KMS-11 (cell line): ENCODE data around the gene RELN.

ENCODE experiments used
- H2AFZ ChIP-seq: fragments of 200-600 bp; sonication (generic); 2 replicates; pipeline ENCODE4 v1.6.1; 2016; ENCODE audit warnings: antibody characterized with exemption, mixed run types, low read depth
- H3K27ac ChIP-seq: fragments of 200-600 bp; sonication (generic); 2 replicates; pipeline ENCODE4 v1.6.1; 2016; ENCODE audit warnings: mild to moderate bottlenecking, mixed run types
- H3K27me3 ChIP-seq: fragments of 200-600 bp; sonication (generic); 2 replicates; pipeline ENCODE4 v1.6.1; 2017; ENCODE audit warnings: mild to moderate bottlenecking, low read depth, mixed run types, moderate library complexity; ENCODE audit not compliant: insufficient read depth
- H3K36me3 ChIP-seq: fragments of 200-600 bp; sonication (generic); 2 replicates; pipeline ENCODE4 v1.6.1; 2017; ENCODE audit warnings: mild to moderate bottlenecking, mixed run types; ENCODE audit not compliant: insufficient read depth
- H3K4me1 ChIP-seq: fragments of 200-600 bp; sonication (generic); 2 replicates; pipeline ENCODE4 v1.6.1; 2016; ENCODE audit warnings: mild to moderate bottlenecking, low read depth, mixed run types; ENCODE audit not compliant: poor library complexity, severe bottlenecking
- H3K4me2 ChIP-seq: fragments of 200-600 bp; sonication (generic); 2 replicates; pipeline ENCODE4 v1.7.0; 2016; ENCODE audit warnings: mild to moderate bottlenecking, mixed run types
- H3K4me3 ChIP-seq: fragments of 200-600 bp; sonication (generic); IDR thresholded peaks from 2 replicates; pipeline ENCODE4 v1.6.1; 2017; ENCODE audit warnings: low read depth, low read length, mixed read lengths; ENCODE audit not compliant: insufficient read depth
- H3K79me2 ChIP-seq: fragments of 200-600 bp; sonication (generic); 2 replicates; pipeline ENCODE4 v1.6.1; 2016; ENCODE audit warnings: low read depth, mixed run types; ENCODE audit not compliant: insufficient read depth
- H3K9ac ChIP-seq: fragments of 200-600 bp; sonication (generic); 2 replicates; pipeline ENCODE4 v1.6.1; 2016; ENCODE audit warnings: mild to moderate bottlenecking, mixed run types
- H4K20me1 ChIP-seq: fragments of 200-600 bp; sonication (generic); 2 replicates; pipeline ENCODE4 v1.6.1; 2016; ENCODE audit warnings: mild to moderate bottlenecking, mixed run types; ENCODE audit not compliant: insufficient read depth
- CTCF ChIP-seq: fragments of 200-600 bp; sonication (generic); conservative IDR thresholded peaks from 2 replicates; pipeline ENCODE4 v1.6.1; 2017; ENCODE audit warnings: low read depth, mild to moderate bottlenecking, antibody characterized with exemption, low read length, moderate library complexity, mixed read lengths

Gene RELN

GRCh38 chr7:103964269-103964668 lies 25.2 kb downstream of the RELN start:
- H3K4me2 ChIP-seq: 0 out of 2 replicates have a peak overlapping the region, but pooled peaks have one; percentile 1
- H3K4me1 ChIP-seq: no peaks in the 10 kb centered on the region
- H3K4me3 ChIP-seq: no peak overlapping the region
- no peaks in the 10 kb centered on the region for H3K27me3 ChIP-seq
- no peak for TF ChIP-seq CTCF
- no peaks in the 10 kb centered on the region for H4K20me1 ChIP-seq
- H3K79me2 ChIP-seq: no peaks in the 10 kb centered on the region
- no peak overlapping the region for H3K27ac ChIP-seq
- no peak overlapping the region for H3K9ac ChIP-seq
- H3K36me3 ChIP-seq: no peaks in the 10 kb centered on the region
- H2AFZ ChIP-seq: no peak overlapping the region

GRCh38 chr7:103962070-103962469 lies 27.4 kb downstream of the RELN start:
- no peak for TF ChIP-seq CTCF
- Histone ChIP-seq H3K4me1 (no peaks in the 10 kb centered on the region), H2AFZ (no peak overlapping the region), H3K4me3 (no peak overlapping the region), H3K79me2 (no peaks in the 10 kb centered on the region), H3K9ac (no peak overlapping the region), H3K27ac (no peak overlapping the region), H3K27me3 (no peaks in the 10 kb centered on the region), H3K4me2 (no peak overlapping the region), H3K36me3 (no peaks in the 10 kb centered on the region), H4K20me1 (no peaks in the 10 kb centered on the region)

- Histone ChIP-seq H3K4me1 (no peaks in the 10 kb centered on the region), H4K20me1 (no peaks in the 10 kb centered on the region), H3K36me3 (no peaks in the 10 kb centered on the region), H3K27ac (no peak overlapping the region), H2AFZ (no peak overlapping the region), H3K4me2 (no peak overlapping the region), H3K27me3 (no peaks in the 10 kb centered on the region), H3K9ac (no peak overlapping the region), H3K79me2 (no peaks in the 10 kb centered on the region), H3K4me3 (no peak overlapping the region)
- no peak for TF ChIP-seq CTCF
Measured at GRCh38 chr7:103958284-103958818, 31.1 kb downstream of the RELN start.

- H3K27ac ChIP-seq: no peak overlapping the region
- no peaks in the 10 kb centered on the region for H3K27me3 ChIP-seq
- no peak overlapping the region for H2AFZ ChIP-seq
- no peak for TF ChIP-seq CTCF
- H3K4me2 ChIP-seq: no peak overlapping the region
- no peaks in the 10 kb centered on the region for H3K36me3 ChIP-seq
- no peaks in the 10 kb centered on the region for H4K20me1 ChIP-seq
- no peak overlapping the region for H3K4me3 ChIP-seq
- no peaks in the 10 kb centered on the region for H3K79me2 ChIP-seq
- no peaks in the 10 kb centered on the region for H3K4me1 ChIP-seq
- H3K9ac ChIP-seq: no peak overlapping the region
Measured at GRCh38 chr7:103955985-103956384, 33.5 kb downstream of the RELN start.
